ENCODE results near the gene MORC3.

Gene MORC3

DNA sequence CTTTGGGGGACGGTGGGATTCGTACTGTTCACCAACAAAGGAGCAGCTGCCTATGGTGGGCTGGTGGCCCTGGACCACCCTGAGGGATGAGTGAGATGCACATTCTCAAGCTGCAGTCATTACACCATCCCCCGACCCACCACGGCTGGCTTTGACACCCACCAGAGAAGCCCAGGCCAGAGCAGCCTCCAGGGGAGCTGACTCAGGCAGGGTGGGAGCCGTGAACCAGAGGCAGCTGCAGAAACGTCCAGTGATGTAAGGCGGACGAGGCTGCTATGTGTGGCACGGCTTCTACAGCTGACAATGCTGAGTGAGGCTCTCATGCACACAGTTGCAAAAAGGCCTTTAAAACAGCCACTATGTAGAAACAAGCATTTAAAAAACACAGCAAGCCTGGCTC lies 105.3 kb downstream of the MORC3 start:
- peak in 1 of 2 donors; percentile 61 for DNase-seq (ENCODE audit: low read depth in 2 of 2)
- no peak overlapping the region for H3K4me3 ChIP-seq (replicated peaks in 1 of 2; ENCODE audit: low read depth in 2 of 2, low read length in 2 of 2)
- TF ChIP-seq, protein P1, sequence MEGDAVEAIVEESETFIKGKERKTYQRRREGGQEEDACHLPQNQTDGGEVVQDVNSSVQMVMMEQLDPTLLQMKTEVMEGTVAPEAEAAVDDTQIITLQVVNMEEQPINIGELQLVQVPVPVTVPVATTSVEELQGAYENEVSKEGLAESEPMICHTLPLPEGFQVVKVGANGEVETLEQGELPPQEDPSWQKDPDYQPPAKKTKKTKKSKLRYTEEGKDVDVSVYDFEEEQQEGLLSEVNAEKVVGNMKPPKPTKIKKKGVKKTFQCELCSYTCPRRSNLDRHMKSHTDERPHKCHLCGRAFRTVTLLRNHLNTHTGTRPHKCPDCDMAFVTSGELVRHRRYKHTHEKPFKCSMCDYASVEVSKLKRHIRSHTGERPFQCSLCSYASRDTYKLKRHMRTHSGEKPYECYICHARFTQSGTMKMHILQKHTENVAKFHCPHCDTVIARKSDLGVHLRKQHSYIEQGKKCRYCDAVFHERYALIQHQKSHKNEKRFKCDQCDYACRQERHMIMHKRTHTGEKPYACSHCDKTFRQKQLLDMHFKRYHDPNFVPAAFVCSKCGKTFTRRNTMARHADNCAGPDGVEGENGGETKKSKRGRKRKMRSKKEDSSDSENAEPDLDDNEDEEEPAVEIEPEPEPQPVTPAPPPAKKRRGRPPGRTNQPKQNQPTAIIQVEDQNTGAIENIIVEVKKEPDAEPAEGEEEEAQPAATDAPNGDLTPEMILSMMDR (IDR thresholded peaks at IDR 0.05; ENCODE audit: low read depth, low read length), result no peak

Measured in cardiac fibroblast (primary cell).